ENCODE measurements around the gene KLK6.

Gene KLK6

DNA sequence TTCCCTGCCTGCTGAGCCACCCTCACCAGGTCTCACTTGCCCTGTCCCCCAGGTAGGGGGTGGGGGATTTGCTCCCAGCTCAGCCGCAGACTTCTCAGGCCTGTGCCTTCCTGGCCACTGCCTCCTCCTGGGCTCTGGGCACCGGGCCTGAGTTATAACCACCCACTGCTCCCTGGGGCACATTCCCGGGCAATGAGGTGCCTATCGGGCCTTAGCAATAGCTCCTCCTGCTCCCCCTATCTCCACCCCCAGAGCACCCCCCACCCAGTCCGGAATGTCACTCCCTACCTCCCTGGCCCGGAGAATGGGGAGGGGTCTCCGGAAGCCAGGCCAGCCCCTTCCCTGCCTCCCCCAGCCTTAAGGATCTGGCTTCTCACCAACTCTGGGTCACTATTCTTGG lies 16.5 kb downstream of the KLK6 start, which contains the start of gene KLK5:
Gene KLK5, minus strand, starts transcription at position 129 of the 400 bp plus-strand sequence. CDS start 381 bp downstream, outside the sequence.
- DNase-seq (ENCODE audit: low read depth), result no peak

DNA sequence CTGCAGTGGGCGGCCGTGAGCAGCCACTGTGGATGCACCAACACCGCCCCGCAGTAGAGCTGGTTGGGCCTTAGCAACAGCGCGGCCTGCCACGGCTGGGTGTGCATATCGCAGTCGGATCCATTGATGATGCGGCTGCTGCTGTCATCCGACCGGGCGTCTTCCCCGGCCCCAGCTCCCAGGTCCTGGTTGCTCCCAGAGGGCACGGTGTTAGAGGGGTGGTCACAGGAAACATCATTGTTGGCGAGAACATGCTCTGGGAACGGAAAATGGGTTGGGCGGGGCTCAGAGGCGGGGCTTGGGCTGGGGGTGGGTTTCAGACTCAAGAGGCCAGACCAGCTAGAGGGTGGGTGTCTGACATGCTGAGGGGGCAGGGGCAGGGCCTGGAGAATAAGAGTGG lies 19.5 kb downstream of the KLK6 start:
- no peak for DNase-seq (ENCODE audit: low read depth)

DNA sequence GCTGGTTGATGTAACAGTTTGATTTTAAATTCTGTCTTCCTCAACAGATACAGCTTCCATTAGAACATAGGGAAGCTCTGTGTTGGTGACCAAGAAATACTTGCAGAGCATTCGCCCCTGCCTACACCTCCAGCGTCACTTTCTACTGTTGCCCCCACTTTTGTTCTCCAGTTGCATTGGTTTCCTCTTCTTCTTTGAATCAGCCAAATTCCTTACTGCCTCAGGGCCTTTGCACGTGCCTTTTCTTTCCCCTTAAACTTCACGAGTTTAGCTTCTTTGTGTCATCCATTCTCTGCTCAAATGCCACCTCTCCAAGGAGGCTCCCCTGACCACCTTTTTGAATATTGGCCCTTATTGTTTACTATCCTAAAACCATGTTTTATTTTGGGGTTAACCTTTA lies 22.3 kb downstream of the KLK6 start:
- no peak for DNase-seq (ENCODE audit: low read depth)

DNA sequence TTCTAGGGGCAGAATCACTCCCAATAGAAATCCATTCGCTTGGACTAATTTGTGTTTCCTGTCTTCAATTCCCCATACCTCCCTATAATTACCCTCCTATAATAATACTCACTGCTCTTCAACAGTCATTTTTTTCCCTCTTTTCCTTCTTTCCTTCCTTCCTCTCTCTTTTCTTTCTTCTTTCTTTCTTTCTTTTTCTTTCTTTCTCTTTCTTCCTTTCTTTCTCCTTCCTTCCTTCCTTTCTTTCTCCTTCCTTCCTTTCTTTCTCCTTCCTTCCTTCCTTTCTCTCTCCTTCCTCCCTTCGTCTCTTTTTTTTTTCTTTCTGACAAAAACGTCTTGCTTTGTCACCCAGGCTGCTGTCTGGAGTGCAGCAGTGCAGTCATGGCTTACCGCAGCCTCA lies 24.6 kb downstream of the KLK6 start:
- no peak for DNase-seq (ENCODE audit: low read depth)

DNA sequence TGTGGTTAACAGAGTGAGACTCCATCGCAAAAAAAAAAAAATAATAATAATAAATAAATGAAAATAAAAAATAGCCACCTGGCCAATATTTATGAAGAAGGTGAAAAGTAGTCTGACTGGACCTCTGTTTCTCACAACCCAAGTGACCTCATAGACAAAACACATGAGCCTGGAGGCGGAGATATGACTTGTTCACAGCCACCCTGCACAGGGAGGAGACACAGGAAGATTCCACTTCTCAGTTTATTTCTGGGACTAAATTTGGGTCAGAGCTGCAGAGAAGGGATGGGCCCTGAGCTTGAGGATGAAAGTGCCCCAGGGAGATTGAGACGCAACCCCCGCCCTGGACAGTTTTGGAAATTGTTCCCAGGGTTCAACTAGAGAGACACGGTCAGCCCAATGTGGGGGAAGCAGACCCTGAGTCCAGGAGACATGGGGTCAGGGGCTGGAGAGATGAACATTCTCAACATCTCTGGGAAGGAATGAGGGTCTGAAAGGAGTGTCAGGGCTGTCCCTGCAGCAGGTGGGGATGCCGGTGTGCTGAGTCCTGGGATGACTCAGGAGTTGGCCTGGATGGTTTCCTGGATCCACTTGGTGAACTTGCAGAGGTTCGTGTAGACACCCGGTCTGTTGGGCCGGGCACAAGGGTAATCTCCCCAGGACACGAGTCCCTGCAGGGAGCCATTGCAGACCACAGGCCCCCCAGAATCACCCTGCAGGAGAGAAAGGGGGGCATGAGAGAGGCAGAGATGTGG lies 26.1 kb downstream of the KLK6 start:
- no peak for DNase-seq (ENCODE audit: low read depth)

DNA sequence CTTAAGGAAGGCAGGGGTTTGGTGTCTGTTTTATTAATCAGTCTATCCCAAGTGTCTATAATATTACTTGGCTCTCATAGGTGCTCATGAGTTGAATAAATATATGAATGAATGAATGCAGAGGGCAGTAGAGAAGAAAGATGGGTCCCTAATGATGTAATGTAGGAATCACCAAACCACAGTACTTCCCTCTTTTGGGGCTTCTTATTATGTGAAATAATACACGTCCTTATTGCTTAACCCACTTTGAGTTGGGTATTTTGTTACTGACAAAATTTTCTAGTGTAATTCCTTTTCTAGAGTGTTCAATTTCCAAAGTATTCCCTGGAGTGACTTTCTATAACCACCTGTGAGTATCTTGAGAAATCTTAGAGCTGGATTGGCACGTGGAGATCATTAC lies 29.8 kb downstream of the KLK6 start:
- no peak for DNase-seq (ENCODE audit: low read depth)

DNA sequence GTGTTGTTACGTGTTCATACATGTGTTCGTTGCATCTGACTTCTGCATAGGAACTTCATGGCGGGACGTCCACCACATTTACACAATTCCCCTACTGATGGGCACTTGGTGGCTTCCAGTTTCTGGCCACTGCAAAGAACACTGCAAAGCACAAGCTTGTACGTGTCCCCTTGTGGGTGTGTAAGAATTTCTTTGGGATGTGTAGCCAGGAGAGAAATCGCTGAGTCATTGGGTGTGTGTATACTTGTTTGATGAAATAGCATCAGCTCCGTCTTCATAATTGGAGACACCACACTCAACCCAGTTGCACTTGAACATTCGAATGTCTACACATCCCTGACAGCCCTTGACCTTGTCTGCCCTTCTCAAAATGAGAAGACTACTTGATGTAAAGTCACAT lies 35.8 kb downstream of the KLK6 start:
- peak; percentile 27 for DNase-seq (ENCODE audit: low read depth)

DNA sequence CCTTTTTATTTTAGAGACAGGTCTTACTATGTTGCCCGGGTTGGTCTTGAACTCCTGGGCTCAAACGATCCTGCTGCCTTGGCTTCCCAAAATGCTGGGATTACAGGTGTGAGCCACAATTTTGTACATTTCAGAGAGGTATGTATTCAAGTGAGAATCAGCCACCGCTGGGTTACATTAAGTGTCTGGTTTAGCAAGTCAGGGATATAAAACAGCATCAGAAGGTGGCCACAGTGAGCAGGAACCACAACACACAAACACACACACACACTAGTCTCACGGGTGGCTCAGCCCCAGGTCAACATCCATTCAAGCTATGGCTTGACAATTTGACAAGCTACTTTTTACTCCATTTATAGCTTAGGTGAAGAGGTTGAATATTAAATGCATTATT lies 36.7 kb downstream of the KLK6 start:
- DNase-seq (ENCODE audit: low read depth), result no peak

DNA sequence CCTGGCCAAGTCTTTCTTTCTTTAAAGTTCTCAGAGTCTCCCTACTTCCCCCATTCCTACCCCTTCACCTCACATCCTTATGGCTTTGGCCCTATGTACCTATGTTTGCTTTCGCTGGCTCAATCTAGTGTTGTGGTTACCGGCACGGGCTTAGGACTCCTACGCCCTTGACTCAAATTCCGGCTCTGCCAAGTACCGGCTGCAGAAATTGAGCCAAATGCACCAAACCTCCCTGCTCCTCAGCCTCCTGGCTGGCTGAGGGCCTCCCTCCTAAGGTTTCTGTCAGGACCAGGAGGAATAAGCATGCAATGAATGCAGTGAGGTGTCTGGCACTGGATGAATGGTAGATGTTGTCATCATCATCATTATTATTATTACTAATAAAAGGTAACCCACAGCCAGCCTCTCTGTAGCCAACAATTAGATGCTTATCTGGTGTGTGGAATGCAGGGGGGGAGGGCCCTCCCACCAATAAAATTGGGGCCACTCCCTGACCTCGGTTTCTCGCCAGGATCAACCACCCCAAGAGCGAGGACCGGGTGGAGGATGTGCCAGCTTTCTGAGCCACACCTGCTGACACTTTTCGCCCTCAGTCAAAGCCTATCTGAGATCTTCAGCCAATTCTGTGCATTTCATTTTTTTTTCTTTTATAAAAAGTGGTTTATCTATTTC lies 37.2 kb downstream of the KLK6 start:
- DNase-seq (ENCODE audit: low read depth), result no peak

DNA sequence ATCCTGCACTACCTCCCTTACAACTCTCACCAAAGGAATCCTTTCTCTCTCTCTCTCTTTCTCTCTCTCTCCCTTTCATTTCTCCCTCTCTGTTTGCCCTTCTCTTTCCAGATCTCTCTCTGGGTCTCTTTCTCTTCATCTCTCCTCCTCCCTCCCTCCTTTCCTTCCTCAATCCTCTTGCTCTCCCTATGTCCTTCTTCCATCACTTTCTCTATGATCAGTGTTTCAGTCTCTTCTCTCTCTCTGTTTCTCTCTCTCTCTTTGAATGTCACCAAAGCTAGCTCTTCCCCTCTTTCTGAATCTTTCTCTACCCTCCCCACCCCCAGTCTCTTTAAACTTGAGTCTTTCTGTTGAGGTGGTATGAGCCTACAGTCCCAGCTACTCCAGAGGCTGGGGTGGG lies 38.4 kb downstream of the KLK6 start:
- DNase-seq (ENCODE audit: low read depth), result no peak

DNA sequence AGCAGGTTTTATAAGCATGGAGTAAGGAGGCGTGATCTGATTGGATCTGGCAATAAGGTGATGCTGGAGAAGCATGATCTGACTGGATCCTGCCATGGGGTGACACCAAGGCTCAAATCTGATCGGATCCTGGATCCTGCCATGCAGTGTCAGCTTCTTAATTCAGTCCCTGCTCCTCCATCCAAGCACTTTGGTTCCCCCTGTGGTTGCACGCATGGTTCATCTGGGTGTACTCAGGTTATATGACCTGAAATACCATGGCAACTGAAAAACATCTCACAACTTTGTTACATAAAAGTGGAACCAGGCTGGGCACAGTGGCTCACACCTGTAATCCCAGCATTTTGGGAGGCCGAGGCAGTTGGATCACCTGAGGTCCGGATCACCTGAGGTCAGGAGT lies 40.6 kb downstream of the KLK6 start:
- DNase-seq (ENCODE audit: low read depth), result no peak

DNA sequence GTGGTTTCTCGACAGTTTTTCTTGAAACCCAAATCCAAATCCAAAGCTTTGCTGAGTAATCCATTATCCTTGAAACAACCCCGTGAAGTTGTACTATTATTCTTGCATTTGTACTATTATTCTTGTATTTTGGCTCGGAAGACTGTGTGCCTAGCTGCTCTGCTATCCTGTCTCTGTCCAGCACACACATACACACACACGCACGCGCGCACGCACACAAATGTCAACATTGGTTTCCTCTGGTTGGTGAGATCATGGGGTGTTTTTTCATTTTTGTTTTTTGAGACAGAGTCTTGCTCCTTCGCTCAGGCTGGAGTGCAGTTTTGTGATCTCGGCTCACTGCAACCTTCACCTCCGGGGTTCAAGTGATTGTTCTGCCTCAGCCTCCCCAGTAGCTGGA lies 43.2 kb downstream of the KLK6 start:
- DNase-seq (ENCODE audit: low read depth), result no peak

DNA sequence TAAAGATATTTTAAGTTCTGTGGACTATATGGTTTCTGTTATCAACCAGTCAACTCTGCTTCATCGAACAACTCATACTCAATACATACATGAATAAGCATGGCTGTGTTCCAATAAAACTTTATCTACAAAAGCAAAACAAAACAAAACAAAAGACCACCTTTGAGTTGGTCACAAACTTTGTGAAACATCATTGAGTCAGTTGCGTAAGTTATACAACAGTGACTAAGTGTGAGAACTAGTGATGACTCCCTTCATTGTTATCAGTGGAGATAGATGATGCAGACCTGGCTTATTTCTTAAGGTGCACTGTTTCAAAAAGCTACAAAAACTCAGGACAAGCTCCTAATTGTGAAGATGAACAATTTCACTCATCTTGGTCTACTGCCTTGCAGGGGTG lies 43.7 kb downstream of the KLK6 start:
- peak; percentile 55 for DNase-seq (ENCODE audit: low read depth)

DNA sequence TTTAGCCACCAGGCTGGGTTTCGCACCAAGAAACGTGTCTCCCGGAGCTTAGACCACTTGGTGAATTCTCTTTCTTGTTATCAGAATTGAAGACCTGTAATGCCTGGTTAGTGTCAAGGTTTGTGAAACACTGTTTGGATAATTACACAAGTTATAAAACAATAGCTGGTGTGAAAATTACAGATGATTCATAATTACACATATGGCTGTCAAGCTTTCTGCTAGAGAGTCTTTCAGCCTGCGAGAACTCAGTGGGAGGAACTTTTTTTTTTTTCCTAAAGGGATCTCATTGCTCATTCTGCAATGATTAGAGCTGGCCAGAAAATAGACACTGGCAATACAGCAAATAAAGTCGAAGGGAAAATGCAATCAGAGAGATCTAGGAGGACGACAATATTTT lies 44.8 kb downstream of the KLK6 start:
- DNase-seq (ENCODE audit: low read depth), result no peak

DNA sequence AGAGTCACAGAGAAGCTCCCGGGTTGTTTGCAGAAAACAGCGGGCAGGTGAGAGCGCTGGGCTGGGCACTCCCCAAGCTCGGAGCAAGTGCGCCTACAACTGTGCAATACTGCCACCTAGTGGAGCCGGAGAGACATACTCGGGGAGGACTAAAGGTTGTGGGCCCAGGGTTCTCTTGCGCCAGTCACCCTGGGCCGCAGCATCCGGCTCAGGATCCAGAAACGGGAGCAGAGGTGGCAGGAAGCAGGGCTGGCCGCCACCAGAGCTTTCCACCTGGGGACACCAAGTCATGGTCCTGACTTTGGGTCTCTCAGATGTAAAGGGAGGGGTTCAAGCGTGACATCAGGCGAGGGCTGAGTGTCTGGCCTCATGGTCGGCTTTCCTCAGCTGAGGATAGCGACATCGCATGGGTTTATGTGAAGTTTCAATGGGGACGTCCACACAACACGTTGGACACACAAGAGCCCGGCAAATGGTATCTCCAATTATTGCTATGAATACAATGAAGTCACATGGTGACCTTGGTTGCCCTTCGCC lies 47.0 kb downstream of the KLK6 start:
- peak; percentile 82 for DNase-seq (ENCODE audit: low read depth)

DNA sequence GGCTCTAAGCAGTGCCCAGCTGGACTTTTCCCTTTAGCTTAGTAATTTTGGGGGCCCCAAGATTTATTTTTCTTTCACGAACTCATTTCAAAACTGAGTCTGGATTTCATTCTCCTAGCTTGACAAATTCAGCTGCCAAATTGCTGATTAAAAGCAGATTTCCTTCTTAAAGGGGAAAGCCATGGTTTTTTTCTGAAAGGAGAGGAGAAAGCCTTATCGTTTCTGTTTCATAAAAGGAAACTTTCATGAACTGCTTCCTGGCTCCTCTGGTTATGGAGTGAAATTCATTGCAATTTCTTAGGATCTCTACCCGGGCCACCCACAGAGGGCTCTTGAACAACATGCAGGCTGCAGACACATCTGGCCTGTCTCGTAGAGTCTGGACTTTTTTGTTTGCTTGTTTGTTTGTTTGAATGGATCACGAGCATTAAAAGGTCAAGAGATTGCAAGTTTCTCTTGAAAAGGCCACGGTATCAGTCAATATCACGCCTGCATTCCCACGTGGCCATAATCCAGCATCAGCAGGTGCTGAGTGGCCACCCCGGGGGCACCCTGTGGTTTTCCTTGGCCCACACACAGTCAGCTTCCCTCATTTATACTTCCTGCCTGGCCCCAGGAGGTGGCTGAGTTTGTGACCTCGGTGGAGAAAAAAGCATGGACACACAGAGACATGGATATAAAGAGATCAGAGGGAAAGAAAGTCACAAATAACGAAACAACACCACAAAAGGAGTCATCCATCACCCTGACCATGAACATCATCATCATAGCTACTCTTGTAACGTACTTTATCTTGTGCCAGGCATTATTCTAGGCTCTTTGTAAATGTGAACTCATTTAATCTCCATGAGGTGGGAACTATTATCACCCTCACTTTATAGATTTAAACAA lies 47.7 kb downstream of the KLK6 start:
- peak; percentile 17 for DNase-seq (ENCODE audit: low read depth)

DNA sequence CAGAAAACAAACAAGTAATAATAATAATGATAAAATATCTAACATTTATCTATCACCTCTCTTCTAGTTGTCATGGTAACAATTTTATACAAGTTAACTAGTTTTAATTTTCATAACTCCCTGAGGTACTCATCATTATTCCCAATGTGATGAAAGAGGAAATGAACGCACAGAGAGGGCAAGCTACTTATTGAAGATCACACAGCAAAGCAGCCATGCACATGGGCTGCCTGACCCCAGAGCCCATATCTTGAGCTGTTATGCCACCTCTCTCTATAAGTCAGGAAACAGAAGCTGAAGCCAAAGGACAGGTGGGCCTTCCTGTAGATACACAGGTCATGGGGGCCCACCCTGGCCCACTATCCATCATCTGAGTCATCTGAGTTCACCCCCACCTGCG lies 53.3 kb downstream of the KLK6 start:
- no peak for DNase-seq (ENCODE audit: low read depth)

DNA sequence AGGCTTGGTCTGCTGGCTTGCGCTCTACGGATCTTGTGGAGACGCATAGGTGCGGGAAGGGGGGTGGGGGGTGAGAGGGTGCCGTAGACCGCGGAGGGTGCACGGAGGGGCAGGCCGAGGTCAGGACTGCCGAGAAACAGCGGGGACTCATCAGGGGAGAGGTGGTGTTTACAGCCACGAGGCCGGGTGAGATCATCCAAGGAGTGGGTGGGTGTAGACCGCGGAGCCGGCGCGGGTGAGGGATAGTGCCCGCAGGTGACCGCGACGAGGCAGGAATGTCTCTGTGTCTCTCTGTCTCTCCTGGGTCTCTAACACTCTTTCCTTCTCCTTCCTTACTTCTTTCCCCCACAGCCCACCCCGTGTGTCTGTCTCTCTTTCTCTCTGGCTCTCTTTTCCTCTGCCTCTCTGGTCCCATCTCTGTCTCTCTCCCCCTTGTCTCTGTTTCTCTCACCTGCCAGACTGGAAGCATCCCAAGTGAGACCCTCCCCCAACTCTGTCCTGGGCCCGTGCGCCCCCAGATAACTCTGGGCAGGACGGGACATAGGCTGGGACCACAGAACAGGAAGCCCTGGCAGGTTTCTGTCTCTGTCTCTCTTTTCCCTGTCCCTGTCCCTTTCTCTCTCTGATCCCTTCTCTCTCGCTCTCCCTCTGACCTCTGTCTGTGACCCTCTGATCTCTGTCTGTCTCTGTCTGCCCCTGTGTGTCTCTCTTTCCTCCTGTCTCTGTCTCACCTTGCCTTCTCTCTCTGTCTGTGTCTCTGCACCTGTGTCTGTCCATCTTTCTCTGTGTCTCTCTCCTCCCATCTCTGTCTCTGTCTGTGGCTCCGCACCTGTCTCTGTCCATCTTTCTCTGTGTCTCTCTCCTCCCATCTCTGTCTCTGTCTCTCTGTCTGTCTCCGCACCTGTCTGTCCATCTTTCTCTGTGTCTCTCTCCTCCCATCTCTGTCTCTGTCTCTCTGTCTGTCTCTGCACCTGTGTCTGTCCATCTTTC lies 56.4 kb downstream of the KLK6 start:
- no peak for DNase-seq (ENCODE audit: low read depth)

DNA sequence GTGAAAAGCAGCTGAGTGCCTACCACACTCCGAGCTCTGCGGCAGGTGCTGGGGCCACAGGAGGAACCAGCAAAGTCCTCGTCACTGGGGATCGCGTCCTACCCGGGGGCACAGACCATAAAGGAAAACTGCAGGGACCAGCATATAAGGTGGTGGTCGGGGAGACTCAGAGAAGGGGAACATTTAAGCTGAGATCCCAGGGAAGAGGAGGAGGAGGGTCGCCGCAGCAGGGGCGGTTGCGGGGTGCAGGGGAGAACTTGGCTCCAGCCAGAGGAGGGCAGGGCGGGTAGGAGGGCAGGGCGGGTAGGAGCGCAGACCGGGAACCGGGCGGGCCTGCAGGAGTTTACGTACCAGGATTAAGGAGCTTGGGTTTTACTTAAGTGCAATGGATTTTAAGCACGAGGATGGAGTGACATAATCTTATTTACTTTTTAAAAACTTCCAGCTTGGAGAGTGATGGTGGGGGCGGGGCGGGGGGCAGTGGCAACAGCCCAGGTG lies 57.2 kb downstream of the KLK6 start:
- DNase-seq (ENCODE audit: low read depth), result no peak

DNA sequence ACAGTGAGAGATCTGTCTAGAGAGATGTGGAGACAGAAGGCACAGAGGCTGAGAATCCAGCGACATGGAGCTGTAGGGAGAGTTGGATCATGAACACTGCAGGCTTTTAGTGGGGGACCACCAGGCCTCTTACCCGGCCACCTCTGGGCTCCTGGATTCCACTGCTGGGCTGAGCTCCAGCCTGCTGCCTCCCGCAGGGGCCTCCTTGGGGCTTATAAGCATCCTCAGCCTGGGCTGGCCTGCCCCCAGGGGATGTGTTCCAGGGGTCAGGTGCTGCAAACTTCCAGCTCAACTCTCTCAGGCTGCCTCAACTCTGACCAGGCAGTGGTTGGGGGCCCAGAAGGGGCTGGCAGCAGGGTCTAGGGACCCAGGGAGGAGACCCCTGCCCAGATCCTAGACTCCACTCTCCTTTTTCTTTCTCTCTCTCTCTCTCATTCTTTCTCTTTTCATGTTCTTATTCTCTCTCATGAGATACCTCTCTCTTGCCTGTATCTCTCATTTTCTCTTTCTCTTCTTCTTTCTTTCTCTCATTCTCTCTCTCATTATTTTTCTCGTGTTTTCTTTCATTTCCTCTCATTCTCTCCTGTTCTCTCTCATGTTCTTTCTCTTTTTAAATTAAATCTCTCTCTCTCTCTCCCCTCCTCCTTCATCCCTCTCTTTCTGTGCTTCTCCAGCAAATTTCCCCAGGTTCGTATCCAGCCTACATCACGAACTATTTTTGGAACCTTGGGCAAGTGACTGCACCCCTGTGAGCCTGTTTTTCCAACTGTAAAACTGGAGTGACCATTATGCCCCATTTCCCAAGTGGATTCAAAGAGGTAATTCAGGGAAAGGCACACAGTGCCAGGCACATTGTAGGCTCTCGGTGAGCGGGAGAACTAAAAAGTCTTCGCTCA lies 57.9 kb downstream of the KLK6 start, which contains the start of gene KLK4:
Gene KLK4, minus strand, starts transcription at position 190 of the 896 bp plus-strand sequence. CDS start 657 bp downstream, outside the sequence.
- no peak for DNase-seq (ENCODE audit: low read depth)
